Adipocyte (in vitro differentiated cells): ENCODE measurements around the gene SHLD3.
A peak's percentile ranks its signal among the peaks of the same experiment; 100 is the strongest.
"Not testable (repeated sequence)": the region's sequence is repeated elsewhere in the genome, so short reads cannot be mapped to it uniquely, and the experiment has no call there.

ENCODE experiments used
- DNase-seq: peaks from one replicate; pipeline ENCODE4 v3.0.0-alpha.2; 2015; ENCODE audit warnings: low read depth
- H3K27me3 ChIP-seq: replicated peaks from 2 replicates; pipeline ENCODE4 v1.7.0; 2013; ENCODE audit warnings: mild to moderate bottlenecking, low read length, moderate library complexity; ENCODE audit not compliant: control insufficient read depth, insufficient read depth
- H3K36me3 ChIP-seq: 2 replicates; pipeline ENCODE4 v1.7.0; 2013; ENCODE audit warnings: low read length, mild to moderate bottlenecking, moderate library complexity; ENCODE audit not compliant: control insufficient read depth, insufficient read depth, severe bottlenecking
- H3K4me1 ChIP-seq: 2 replicates; pipeline ENCODE4 v1.7.0; 2013; ENCODE audit warnings: mild to moderate bottlenecking, low read length, moderate library complexity; ENCODE audit not compliant: control insufficient read depth, insufficient read depth
- H3K4me3 ChIP-seq: 2 replicates; pipeline ENCODE4 v1.7.0; 2013; ENCODE audit warnings: mild to moderate bottlenecking, low read length, moderate library complexity
- H3K9ac ChIP-seq: 2 replicates; pipeline ENCODE4 v1.7.0; 2013; ENCODE audit warnings: mild to moderate bottlenecking, low read length, moderate library complexity
- H3K9me3 ChIP-seq: 2 replicates; pipeline ENCODE4 v1.7.0; 2013; ENCODE audit warnings: mild to moderate bottlenecking, low read length, moderate library complexity; ENCODE audit not compliant: control insufficient read depth

The SHLD3 gene

GRCh38 chr5:65625743-65626142, 916 bp downstream of the SHLD3 start:
- no peaks in the 10 kb centered on the region for H3K9me3 ChIP-seq
- H3K4me1 ChIP-seq = peaks cover 22% of the 10 kb centered on the region
- peak; percentile 2 for DNase-seq
- peaks cover 11% of the 10 kb centered on the region for H3K36me3 ChIP-seq
- H3K4me3 ChIP-seq = peak overlapping the region; percentile 97
- no peaks in the 10 kb centered on the region for H3K27me3 ChIP-seq
- peak overlapping the region; percentile 93 for H3K9ac ChIP-seq

GRCh38 chr5:65630981-65631380, 6.2 kb downstream of the SHLD3 start:
- Histone ChIP-seq H3K9ac (no peak overlapping the region), H3K9me3 (no peaks in the 10 kb centered on the region), H3K4me1 (peaks cover 4% of the 10 kb centered on the region), H3K36me3 (peaks cover 20% of the 10 kb centered on the region), H3K27me3 (no peaks in the 10 kb centered on the region), H3K4me3 (no peak overlapping the region)
- no peak for DNase-seq

GRCh38 chr5:65640240-65640639, 15.4 kb downstream of the SHLD3 start:
- Histone ChIP-seq H3K9ac (no peak overlapping the region), H3K27me3 (no peaks in the 10 kb centered on the region), H3K36me3 (peaks cover 52% of the 10 kb centered on the region), H3K9me3 (no peaks in the 10 kb centered on the region), H3K4me3 (no peak overlapping the region), H3K4me1 (no peaks in the 10 kb centered on the region)
- no peak for DNase-seq

- DNase-seq = no peak
- no peaks in the 10 kb centered on the region for H3K9me3 ChIP-seq
- H3K4me3 ChIP-seq = no peak overlapping the region
Observed at GRCh38 chr5:65646938-65647337, 22.1 kb downstream of the SHLD3 start.

GRCh38 chr5:65647941-65648340, 23.1 kb downstream of the SHLD3 start:
- Histone ChIP-seq H3K9ac (no peak overlapping the region), H3K27me3 (no peaks in the 10 kb centered on the region), H3K9me3 (no peaks in the 10 kb centered on the region), H3K4me1 (no peaks in the 10 kb centered on the region), H3K4me3 (no peak overlapping the region), H3K36me3 (peaks cover 27% of the 10 kb centered on the region)
- no peak for DNase-seq

More at GRCh38 chr5:65646938-65647337, 22.1 kb downstream of the SHLD3 start:
- no peaks in the 10 kb centered on the region for H3K27me3 ChIP-seq
- no peaks in the 10 kb centered on the region for H3K4me1 ChIP-seq
- peaks cover 18% of the 10 kb centered on the region for H3K36me3 ChIP-seq
- no peak overlapping the region for H3K9ac ChIP-seq

- Histone ChIP-seq H3K9me3 (no peaks in the 10 kb centered on the region), H3K9ac (no peak overlapping the region), H3K36me3 (peaks cover 35% of the 10 kb centered on the region), H3K4me3 (no peak overlapping the region), H3K4me1 (no peaks in the 10 kb centered on the region), H3K27me3 (no peaks in the 10 kb centered on the region)
- DNase-seq = no peak
Observed at GRCh38 chr5:65651144-65651543, 26.3 kb downstream of the SHLD3 start.

- no peak overlapping the region for H3K4me3 ChIP-seq
- peaks cover 49% of the 10 kb centered on the region for H3K36me3 ChIP-seq
- no peaks in the 10 kb centered on the region for H3K27me3 ChIP-seq
- no peak overlapping the region for H3K9ac ChIP-seq
- DNase-seq = no peak
- no peaks in the 10 kb centered on the region for H3K9me3 ChIP-seq
- H3K4me1 ChIP-seq = no peaks in the 10 kb centered on the region
Observed at GRCh38 chr5:65654713-65655112, 29.9 kb downstream of the SHLD3 start.

GRCh38 chr5:65663804-65664521, 39.1 kb downstream of the SHLD3 start:
- Histone ChIP-seq H3K36me3 (peaks cover 65% of the 10 kb centered on the region), H3K4me1 (peaks cover 4% of the 10 kb centered on the region)
- peak; percentile 14 for DNase-seq

GRCh38 chr5:65668696-65669095, 43.9 kb downstream of the SHLD3 start:
- H3K4me3 ChIP-seq = no peak overlapping the region
- DNase-seq = no peak
- no peaks in the 10 kb centered on the region for H3K4me1 ChIP-seq
- no peak overlapping the region for H3K9ac ChIP-seq
- peaks cover 60% of the 10 kb centered on the region for H3K36me3 ChIP-seq
- no peaks in the 10 kb centered on the region for H3K9me3 ChIP-seq
- H3K27me3 ChIP-seq = no peaks in the 10 kb centered on the region

More at GRCh38 chr5:65663804-65664521, 39.1 kb downstream of the SHLD3 start:
- Histone ChIP-seq H3K9ac (no peak overlapping the region), H3K4me3 (no peak overlapping the region), H3K27me3 (no peaks in the 10 kb centered on the region), H3K9me3 (no peaks in the 10 kb centered on the region)

GRCh38 chr5:65672796-65673195, 48.0 kb downstream of the SHLD3 start:
- H3K4me1 ChIP-seq = no peaks in the 10 kb centered on the region
- peak; percentile 62 for DNase-seq
- H3K36me3 ChIP-seq = peaks cover 29% of the 10 kb centered on the region

GRCh38 chr5:65674749-65675148, 49.9 kb downstream of the SHLD3 start:
- H3K4me3 ChIP-seq = no peak overlapping the region
- H3K36me3 ChIP-seq = peaks cover 24% of the 10 kb centered on the region
- H3K9ac ChIP-seq = no peak overlapping the region
- no peaks in the 10 kb centered on the region for H3K27me3 ChIP-seq
- H3K4me1 ChIP-seq = no peaks in the 10 kb centered on the region
- H3K9me3 ChIP-seq = no peaks in the 10 kb centered on the region
- DNase-seq = peak; percentile 3

More at GRCh38 chr5:65672796-65673195, 48.0 kb downstream of the SHLD3 start:
- Histone ChIP-seq H3K9me3 (no peaks in the 10 kb centered on the region), H3K27me3 (no peaks in the 10 kb centered on the region), H3K9ac (no peak overlapping the region), H3K4me3 (no peak overlapping the region)

GRCh38 chr5:65676056-65676455, 51.2 kb downstream of the SHLD3 start:
- not testable (repeated sequence) for H3K4me3 ChIP-seq, H3K9ac ChIP-seq, H3K9me3 ChIP-seq, H3K4me1 ChIP-seq, DNase-seq, H3K27me3 ChIP-seq
- H3K36me3 ChIP-seq = peaks cover 20% of the 10 kb centered on the region
